Measurements from ENCODE around the gene PHLDB2. TPM values are rescaled to one million over a fixed set of nuclear protein-coding genes. Genes with fewer than 3 reads are reported as not detected.

PHLDB2 gene
- total and polyA plus RNA-seq, 2 of the 4 experiments (the other 2 are of a cell fraction) = 10.6 to 28.7 TPM

DNA sequence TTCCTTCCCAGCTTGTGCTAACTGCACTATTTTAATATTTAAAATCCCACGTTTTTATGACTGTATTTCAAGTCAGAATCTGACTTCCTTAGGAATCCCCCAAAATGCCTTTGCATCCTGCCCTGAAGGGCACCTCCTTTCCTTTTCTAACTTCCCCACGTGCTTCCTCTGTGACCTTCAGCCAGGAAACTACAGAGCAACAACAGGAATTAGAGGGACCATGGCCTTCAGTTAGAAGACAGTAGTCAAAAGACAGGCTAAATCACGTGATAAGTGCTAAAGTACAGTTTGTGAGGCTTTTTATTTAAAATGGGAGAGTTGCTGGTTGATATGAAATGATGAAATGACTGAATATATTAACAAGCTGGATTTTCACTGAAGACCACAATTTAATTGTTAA is 108.0 kb downstream of the PHLDB2 start:
- Histone ChIP-seq H2AFZ (replicated peaks; ENCODE audit: low read length, poor library complexity) (no peak overlapping the region), H3K4me2 (ENCODE audit: low read depth, low read length) (no peak overlapping the region), H3K36me3 (ENCODE audit: control insufficient read depth, insufficient read depth, low read length) (peaks cover 1% of the 10 kb centered on the region), H3K4me1 (ENCODE audit: control insufficient read depth, insufficient read depth, low read length) (peaks cover 1% of the 10 kb centered on the region; the same call in 1 of the 2 replicates), H2BK5ac (ENCODE audit: low read depth, low read length, poor library complexity, severe bottlenecking) (no peak overlapping the region), H4K91ac (ENCODE audit: insufficient read depth, low read depth, low read length) (peak overlapping the region; percentile 57), H2BK15ac (ENCODE audit: low read depth, low read length) (peak overlapping the region; percentile 34; the same call in 1 of the 3 replicates), H3K18ac (ENCODE audit: low read depth, low read length) (peak overlapping the region; percentile 3; the same call in 1 of the 2 replicates), H2BK20ac (ENCODE audit: low read depth, low read length) (peak overlapping the region; percentile 27; the same call in 1 of the 2 replicates), H3K9me1 (ENCODE audit: insufficient read depth, low read length) (peaks cover 2% of the 10 kb centered on the region; the same call in 1 of the 2 replicates), H3K4ac (ENCODE audit: low read depth, low read length) (peak overlapping the region; percentile 34; the same call in 1 of the 2 replicates), H4K5ac (ENCODE audit: low read depth, low read length) (peak overlapping the region; percentile 42; the same call in 1 of the 2 replicates), H2AK5ac (ENCODE audit: low read depth, low read length) (peak overlapping the region; percentile 22), H3K27me3 (ENCODE audit: control insufficient read depth, insufficient read depth, low read length) (no peaks in the 10 kb centered on the region), H3K9me3 (ENCODE audit: control insufficient read depth, insufficient read depth, low read length) (no peaks in the 10 kb centered on the region), H3K9ac (ENCODE audit: low read depth, low read length) (no peak overlapping the region), H3K23ac (ENCODE audit: low read depth, low read length) (no peak overlapping the region), H2AK9ac (replicated peaks; ENCODE audit: low read depth, low read length, poor library complexity) (no peak overlapping the region), H3K14ac (replicated peaks; ENCODE audit: low read depth, low read length) (peak overlapping the region; percentile 10), H3K27ac (ENCODE audit: insufficient read depth, low read length) (no peak overlapping the region), H3K4me3 (ENCODE audit: insufficient read depth, low read depth, low read length) (no peak overlapping the region), H4K20me1 (ENCODE audit: insufficient read depth, low read length) (no peaks in the 10 kb centered on the region), H2BK120ac (ENCODE audit: low read depth, low read length) (peak overlapping the region; percentile 59; the same call in 1 of the 2 replicates), H4K8ac (ENCODE audit: low read depth in 2 of 2, low read length in 2 of 2) (peak overlapping the region in 1 of 2 experiments; percentile 37; a peak in 1 of 4 replicates), H3K79me1 (ENCODE audit: low read depth in 1 of 2, low read length in 2 of 2) (no peaks in the 10 kb centered on the region), H3K56ac (ENCODE audit: extremely low read depth, insufficient read depth, low read length) (no peak overlapping the region)
- no peak for DNase-seq
- in situ Hi-C loops (cut with MboI; ENCODE audit: low sequenced_read_pairs) = loop anchor here (25.0 kb wide), 1 partner anchor 380 kb away; the partner anchor contains the start of gene ZBED2
- ChIA-PET CTCF (interaction anchor here (0.7 to 2.9 kb wide), 8 partner anchors 22 to 251 kb away, joined by 3 to 28 read pairs (median 4); no protein-coding TSS in a partner anchor), POLR2A (ENCODE audit: unreplicated experiment) (interaction anchor here (0.7 kb wide), 1 partner anchor 238 kb away, joined by 3 read pairs; no protein-coding TSS in a partner anchor)
- dilution Hi-C loops (cut with HindIII; ENCODE audit: low sequenced_read_pairs, unreplicated experiment) = loop anchor here (25.0 kb wide), 1 partner anchor 255 kb away; no protein-coding TSS in a partner anchor
- BruUV-seq (replicated peaks) = no TSS peak
- intact Hi-C loops (cut with micrococcal nuclease) = loop anchor here (1.0 to 10.0 kb wide), 5 partner anchors 72 to 392 kb away; no protein-coding TSS in a partner anchor
- no CpG with 5 or more reads among the region's 3 CpGs for WGBS, 2 experiments (ENCODE audit: extremely low coverage in 2 of 2, insufficient read length in 1 of 2)
- no peak for ATAC-seq (ENCODE audit: low read depth)
- TF ChIP-seq MAFK (IDR thresholded peaks at IDR 0.05; ENCODE audit: low read depth, low read length) = no peak
- no peak for TF ChIP-seq USF2 (IDR thresholded peaks at IDR 0.05; ENCODE audit: low read depth, low read length)
- no peak for TF ChIP-seq POLR2A (IDR thresholded peaks at IDR 0.05; ENCODE audit: low read depth, low read length)
- no peak for TF ChIP-seq MXI1 (IDR thresholded peaks at IDR 0.05; ENCODE audit: borderline replicate concordance, low read depth, low read length)
- no peak for TF ChIP-seq NFE2L2 (IDR thresholded peaks at IDR 0.05; ENCODE audit: low read depth, low read length)
- TF ChIP-seq, protein P1, sequence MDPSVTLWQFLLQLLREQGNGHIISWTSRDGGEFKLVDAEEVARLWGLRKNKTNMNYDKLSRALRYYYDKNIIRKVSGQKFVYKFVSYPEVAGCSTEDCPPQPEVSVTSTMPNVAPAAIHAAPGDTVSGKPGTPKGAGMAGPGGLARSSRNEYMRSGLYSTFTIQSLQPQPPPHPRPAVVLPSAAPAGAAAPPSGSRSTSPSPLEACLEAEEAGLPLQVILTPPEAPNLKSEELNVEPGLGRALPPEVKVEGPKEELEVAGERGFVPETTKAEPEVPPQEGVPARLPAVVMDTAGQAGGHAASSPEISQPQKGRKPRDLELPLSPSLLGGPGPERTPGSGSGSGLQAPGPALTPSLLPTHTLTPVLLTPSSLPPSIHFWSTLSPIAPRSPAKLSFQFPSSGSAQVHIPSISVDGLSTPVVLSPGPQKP (IDR thresholded peaks at IDR 0.05; ENCODE audit: borderline replicate concordance, low read depth, low read length) = no peak
- no peak for TF ChIP-seq RAD21 (IDR thresholded peaks at IDR 0.05; ENCODE audit: low read length)
- no peak for TF ChIP-seq CHD1 (IDR thresholded peaks at IDR 0.05; ENCODE audit: low read depth, low read length)
- no peak for TF ChIP-seq MAZ (IDR thresholded peaks at IDR 0.05; ENCODE audit: borderline replicate concordance, low read depth, low read length)
- TF ChIP-seq RCOR1 (IDR thresholded peaks at IDR 0.05; ENCODE audit: insufficient replicate concordance, low read length) = no peak
- TF ChIP-seq CEBPB (IDR thresholded peaks at IDR 0.05; ENCODE audit: low read depth, low read length) = no peak
- no peak for TF ChIP-seq BHLHE40 (IDR thresholded peaks at IDR 0.05; ENCODE audit: low read depth, low read length)
- no peak for TF ChIP-seq SMC3 (IDR thresholded peaks at IDR 0.05; ENCODE audit: low read depth, low read length)
- TF ChIP-seq RFX5 (IDR thresholded peaks at IDR 0.05; ENCODE audit: low read depth, low read length) = no peak
- TF ChIP-seq CTCF (conservative IDR thresholded peaks at IDR 0.05; ENCODE audit: low read depth, low read length) = no peak

All from IMR-90 (cell line).